Measurements from ENCODE around the gene LHFPL2. TPM values are rescaled to one million over a fixed set of nuclear protein-coding genes. Genes with fewer than 3 reads are reported as not detected.

LHFPL2 gene
- polyA plus RNA-seq, 4 donors = 47.5 to 58.7 (median 54.6) TPM

GRCh38 chr5:78644741-78645300 lies 3.8 kb downstream of the LHFPL2 start:
- DNase-seq (ENCODE audit: low read depth in 4 of 4, low spot score in 3 of 4) = no peak

- DNase-seq (ENCODE audit: low read depth in 4 of 4, low spot score in 3 of 4) = no peak
Measured at GRCh38 chr5:78644129-78644528, 4.4 kb downstream of the LHFPL2 start.

- no peak for DNase-seq (ENCODE audit: low read depth in 4 of 4, low spot score in 3 of 4)
Measured at GRCh38 chr5:78642701-78643100, 5.9 kb downstream of the LHFPL2 start.

- no peak for DNase-seq (ENCODE audit: low read depth in 4 of 4, low spot score in 3 of 4)
Measured at GRCh38 chr5:78640662-78641474, 7.7 kb downstream of the LHFPL2 start.

GRCh38 chr5:78639791-78640190 lies 8.8 kb downstream of the LHFPL2 start:
- DNase-seq (ENCODE audit: low read depth in 4 of 4, low spot score in 3 of 4) = no peak

- no peak for DNase-seq (ENCODE audit: low read depth in 4 of 4, low spot score in 3 of 4)
Measured at GRCh38 chr5:78638973-78639669, 9.5 kb downstream of the LHFPL2 start.

GRCh38 chr5:78638423-78638822 lies 10.1 kb downstream of the LHFPL2 start:
- peak in 2 of 4 donors; percentile 75 to 81 for DNase-seq (ENCODE audit: low read depth in 4 of 4, low spot score in 3 of 4)

GRCh38 chr5:78637468-78637867 lies 11.1 kb downstream of the LHFPL2 start:
- DNase-seq (ENCODE audit: low read depth in 4 of 4, low spot score in 3 of 4) = no peak

- DNase-seq (ENCODE audit: low read depth in 4 of 4, low spot score in 3 of 4) = no peak
Measured at GRCh38 chr5:78636682-78637081, 11.9 kb downstream of the LHFPL2 start.

GRCh38 chr5:78634634-78635033 lies 13.9 kb downstream of the LHFPL2 start:
- no peak for DNase-seq (ENCODE audit: low read depth in 4 of 4, low spot score in 3 of 4)

- DNase-seq (ENCODE audit: low read depth in 4 of 4, low spot score in 3 of 4) = no peak
Measured at GRCh38 chr5:78634229-78634628, 14.3 kb downstream of the LHFPL2 start.

GRCh38 chr5:78633700-78634099 lies 14.9 kb downstream of the LHFPL2 start:
- no peak for DNase-seq (ENCODE audit: low read depth in 4 of 4, low spot score in 3 of 4)

GRCh38 chr5:78632467-78632866 lies 16.1 kb downstream of the LHFPL2 start:
- no peak for DNase-seq (ENCODE audit: low read depth in 4 of 4, low spot score in 3 of 4)

- DNase-seq (ENCODE audit: low read depth in 4 of 4, low spot score in 3 of 4) = no peak
Measured at GRCh38 chr5:78631931-78632330, 16.6 kb downstream of the LHFPL2 start.

GRCh38 chr5:78630047-78630446 lies 18.5 kb downstream of the LHFPL2 start:
- no peak for DNase-seq (ENCODE audit: low read depth in 4 of 4, low spot score in 3 of 4)

- no peak for DNase-seq (ENCODE audit: low read depth in 4 of 4, low spot score in 3 of 4)
Measured at GRCh38 chr5:78629624-78630023, 18.9 kb downstream of the LHFPL2 start.

- DNase-seq (ENCODE audit: low read depth in 4 of 4, low spot score in 3 of 4) = peak in 1 of 4 donors; percentile 54
Measured at GRCh38 chr5:78628270-78628992, 20.1 kb downstream of the LHFPL2 start.

- no peak for DNase-seq (ENCODE audit: low read depth in 4 of 4, low spot score in 3 of 4)
Measured at GRCh38 chr5:78627766-78628165, 20.8 kb downstream of the LHFPL2 start.

GRCh38 chr5:78627175-78627574 lies 21.4 kb downstream of the LHFPL2 start:
- no peak for DNase-seq (ENCODE audit: low read depth in 4 of 4, low spot score in 3 of 4)

GRCh38 chr5:78626009-78626571 lies 22.5 kb downstream of the LHFPL2 start:
- no peak for DNase-seq (ENCODE audit: low read depth in 4 of 4, low spot score in 3 of 4)

- no peak for DNase-seq (ENCODE audit: low read depth in 4 of 4, low spot score in 3 of 4)
Measured at GRCh38 chr5:78624992-78625391, 23.6 kb downstream of the LHFPL2 start.
